Fibroblast of lung (primary cell): Measurements from ENCODE around the gene PALLD. TPM values are rescaled to one million over a fixed set of nuclear protein-coding genes. Genes with fewer than 3 reads are reported as not detected.
A peak's percentile ranks its signal among the peaks of the same experiment; 100 is the strongest.

ENCODE experiments used
- DNase-seq, 2 donors: peaks; one replicate each; pipeline versions ENCODE4 v3.0.0 to v3.0.0-alpha.2; 2010; ENCODE audit warnings: low read depth in 2 of 2
- H2AFZ ChIP-seq: 2 replicates; pipeline ENCODE4 v1.5.1; 2012; ENCODE audit warnings: low read length, control low read depth, inconsistent platforms
- H3K27ac ChIP-seq: 2 replicates; pipeline ENCODE4 v1.5.1; 2011; ENCODE audit warnings: low read length, control low read depth; ENCODE audit not compliant: insufficient read depth
- H3K27me3 ChIP-seq: 2 replicates; pipeline ENCODE4 v1.5.1; 2011; ENCODE audit warnings: mild to moderate bottlenecking, low read length; ENCODE audit not compliant: control insufficient read depth, insufficient read depth
- H3K36me3 ChIP-seq: 2 replicates; pipeline ENCODE4 v1.5.1; 2011; ENCODE audit warnings: low read length; ENCODE audit not compliant: control insufficient read depth, insufficient read depth
- H3K4me1 ChIP-seq: 2 replicates; pipeline ENCODE4 v1.5.1; 2011; ENCODE audit warnings: low read length; ENCODE audit not compliant: control insufficient read depth, insufficient read depth; ENCODE audit errors: extremely low read depth
- H3K4me2 ChIP-seq: 2 replicates; pipeline ENCODE4 v1.5.1; 2011; ENCODE audit warnings: low read length, control low read depth; ENCODE audit not compliant: insufficient read depth; ENCODE audit errors: extremely low read depth
- H3K4me3 ChIP-seq, 4 experiments: fragments of 200-600 bp in 1 of 4; sonication (generic) in 1 of 4; replicated peaks in 1 of 4; 2 replicates each; pipeline ENCODE4 v1.5.1; 2011 to 2016; ENCODE audit warnings: low read length in 4 of 4, low read depth in 3 of 4, mild to moderate bottlenecking in 3 of 4, control low read depth in 2 of 4, inconsistent platforms in 1 of 4, mixed read lengths in 1 of 4; ENCODE audit not compliant: insufficient read depth in 1 of 4; ENCODE audit errors: control extremely low read depth in 1 of 4
- H3K79me2 ChIP-seq: 2 replicates; pipeline ENCODE4 v1.5.1; 2012; ENCODE audit warnings: mild to moderate bottlenecking, low read length, inconsistent platforms; ENCODE audit not compliant: control insufficient read depth, insufficient read depth
- H3K9ac ChIP-seq: 2 replicates; pipeline ENCODE4 v1.5.1; 2011; ENCODE audit warnings: mild to moderate bottlenecking, low read length, control low read depth; ENCODE audit not compliant: insufficient read depth
- H3K9me3 ChIP-seq: 2 replicates; pipeline ENCODE4 v1.5.1; 2012; ENCODE audit warnings: low read depth, low read length; ENCODE audit not compliant: control insufficient read depth, insufficient read depth
- H4K20me1 ChIP-seq: 2 replicates; pipeline ENCODE4 v1.5.1; 2011; ENCODE audit warnings: low read length; ENCODE audit not compliant: control insufficient read depth, insufficient read depth; ENCODE audit errors: extremely low read depth
- CTCF ChIP-seq, 2 donors: IDR thresholded peaks in 1 of 2; conservative IDR thresholded peaks in 1 of 2; 1 replicate in 1 of 2; 2 replicates in 1 of 2; pipeline ENCODE4 v1.5.1; 2011 to 2012; ENCODE audit warnings: low read length in 2 of 2, control low read depth in 1 of 2, inconsistent platforms in 1 of 2, low read depth in 1 of 2, mild to moderate bottlenecking in 1 of 2
- EZH2 ChIP-seq: IDR thresholded peaks from 2 replicates; pipeline ENCODE4 v1.5.1; 2012; ENCODE audit warnings: low read length, control low read depth, mild to moderate bottlenecking; ENCODE audit errors: missing control alignments
- polyA plus RNA-seq, 2 donors: library from polyadenylated mRNA; depleted of rRNA in 1 of 2; stranded (reverse) in 1 of 2; unstranded in 1 of 2; fragments of >200 nt; gene quantifications; 2 replicates each; pipeline ENCODE4 v1.2.1, GENCODE V29; 2011 to 2012; ENCODE audit warnings: missing spikeins in 1 of 2
- total RNA-seq: library from RNA; depleted of rRNA; stranded (reverse); fragments of >200 nt; gene quantifications from 2 replicates; pipeline ENCODE4 v1.2.1, GENCODE V29; 2014

PALLD gene
- total and polyA plus RNA-seq, 2 donors (not counting 1 experiment from before 2014, with no cell fraction given) = 200 to 205 TPM

- Histone ChIP-seq H3K4me1 (peaks cover 7% of the 10 kb centered on the region), H3K79me2 (no peaks in the 10 kb centered on the region), H2AFZ (peak overlapping the region; percentile 13), H4K20me1 (no peaks in the 10 kb centered on the region), H3K27ac (no peak overlapping the region), H3K27me3 (no peaks in the 10 kb centered on the region), H3K4me2 (peak overlapping the region; percentile 45), H3K36me3 (no peaks in the 10 kb centered on the region), H3K9me3 (no peaks in the 10 kb centered on the region), H3K9ac (no peak overlapping the region), H3K4me3 (no peak overlapping the region)
- TF ChIP-seq EZH2 = no peak
- no peak for TF ChIP-seq CTCF (conservative IDR thresholded peaks at IDR 0.05 in 1 of 2, IDR thresholded peaks at IDR 0.05 in 1 of 2; ENCODE audit: low read depth in 1 of 2, low read length in 2 of 2)
- DNase-seq = peak in 1 of 2 donors; percentile 44
Measured at GRCh38 chr4:168744021-168744420, 247.2 kb downstream of the PALLD start.

GRCh38 chr4:168748807-168749206 lies 252.0 kb downstream of the PALLD start:
- Histone ChIP-seq H3K4me1 (peaks cover 6% of the 10 kb centered on the region), H4K20me1 (no peaks in the 10 kb centered on the region), H3K27me3 (no peaks in the 10 kb centered on the region), H3K36me3 (no peaks in the 10 kb centered on the region), H3K4me2 (no peak overlapping the region), H3K79me2 (no peaks in the 10 kb centered on the region), H2AFZ (no peak overlapping the region), H3K4me3 (no peak overlapping the region), H3K9ac (no peak overlapping the region), H3K27ac (no peak overlapping the region), H3K9me3 (no peaks in the 10 kb centered on the region)
- TF ChIP-seq EZH2 = no peak
- TF ChIP-seq CTCF (conservative IDR thresholded peaks at IDR 0.05 in 1 of 2, IDR thresholded peaks at IDR 0.05 in 1 of 2; ENCODE audit: low read depth in 1 of 2, low read length in 2 of 2) = no peak
- no peak for DNase-seq

GRCh38 chr4:168751263-168752225 lies 254.7 kb downstream of the PALLD start:
- Histone ChIP-seq H3K4me2 (peak overlapping the region; percentile 2), H3K4me1 (peaks cover 2% of the 10 kb centered on the region), H3K79me2 (no peaks in the 10 kb centered on the region), H3K4me3 (no peak overlapping the region), H3K27ac (no peak overlapping the region), H3K27me3 (no peaks in the 10 kb centered on the region), H3K36me3 (no peaks in the 10 kb centered on the region), H2AFZ (no peak overlapping the region), H3K9me3 (no peaks in the 10 kb centered on the region), H3K9ac (no peak overlapping the region), H4K20me1 (no peaks in the 10 kb centered on the region)
- DNase-seq = peak; percentile 74 to 78
- TF ChIP-seq EZH2 = no peak
- no peak for TF ChIP-seq CTCF (conservative IDR thresholded peaks at IDR 0.05 in 1 of 2, IDR thresholded peaks at IDR 0.05 in 1 of 2; ENCODE audit: low read depth in 1 of 2, low read length in 2 of 2)
